Activated CD8-positive, alpha-beta memory T cell treated with anti-CD3 and anti-CD28 coated beads, Interleukin-2, amount 50 U/mL, for 1 hour (primary cell): ENCODE results near the gene KLHL6.
A peak's percentile ranks its signal among the peaks of the same experiment; 100 is the strongest.
"Not testable (repeated sequence)": the region's sequence is repeated elsewhere in the genome, so short reads cannot be mapped to it uniquely, and the experiment has no call there.

Experiments
- DNase-seq: peaks from one replicate; pipeline ENCODE4 v3.0.0-alpha.2; 2020; ENCODE audit errors: extremely low read depth

Gene KLHL6

DNA sequence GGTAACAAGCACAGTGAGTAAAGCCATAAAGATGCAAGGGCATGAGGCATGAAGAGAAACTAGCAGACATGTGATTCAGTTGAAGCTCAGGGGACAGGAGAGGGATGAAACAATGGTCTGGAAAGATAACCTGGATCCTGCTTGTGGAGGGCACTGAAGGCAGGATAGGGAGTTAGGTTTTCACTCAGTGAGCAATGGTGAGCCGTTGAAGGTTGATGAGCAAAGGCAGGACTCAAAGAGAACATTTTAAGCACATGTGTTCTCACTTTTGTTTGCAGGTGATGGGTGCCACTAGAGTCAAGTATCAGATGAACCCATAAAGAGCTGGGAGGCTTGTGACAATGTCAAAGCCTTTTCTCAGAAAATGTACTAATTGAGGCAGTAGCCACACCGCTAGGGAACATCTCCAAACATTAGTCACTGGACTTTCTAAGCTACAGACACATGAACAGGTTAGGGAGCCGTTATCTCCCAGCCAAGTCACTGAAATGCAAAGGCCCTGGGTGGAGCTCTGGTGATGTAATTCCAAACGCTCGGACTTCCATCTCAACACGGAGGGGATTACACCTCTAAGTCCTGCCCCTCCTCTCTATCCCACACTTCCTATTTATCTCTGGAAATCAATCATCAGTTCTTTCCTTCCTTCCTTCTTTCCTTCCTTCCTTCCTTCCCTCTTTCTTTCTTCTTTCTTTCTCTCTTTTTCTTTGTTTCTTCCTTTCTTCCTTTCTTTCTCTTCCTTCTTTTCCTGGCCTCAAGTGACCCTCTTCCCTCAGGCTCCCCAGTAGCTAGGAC lies 22.7 kb downstream of the KLHL6 start:
- DNase-seq: no peak

DNA sequence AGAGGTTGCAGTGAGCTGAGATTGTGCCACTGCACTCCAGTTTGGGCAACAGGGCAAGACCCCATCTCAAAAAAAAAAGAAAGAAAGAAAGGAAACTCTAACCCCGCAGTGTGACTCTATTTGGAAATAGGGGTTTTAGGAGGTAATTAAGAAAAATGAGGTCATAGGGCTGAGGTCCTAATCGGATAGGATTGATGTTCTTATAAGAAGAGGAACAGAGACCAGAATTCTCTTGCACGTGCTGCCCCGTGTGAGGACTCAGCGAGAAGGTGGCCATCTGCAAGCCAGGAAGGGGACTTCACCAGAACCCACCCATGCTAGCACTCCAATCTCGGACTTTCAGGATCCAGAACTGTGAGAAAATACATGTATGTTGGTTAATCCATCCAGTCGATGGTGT lies 25.8 kb downstream of the KLHL6 start:
- DNase-seq: no peak

GRCh38 chr3:183529185-183529584 lies 26.3 kb downstream of the KLHL6 start:
- no peak for DNase-seq

- DNase-seq: not testable (repeated sequence)
Measured at GRCh38 chr3:183528758-183529157, 26.7 kb downstream of the KLHL6 start.

DNA sequence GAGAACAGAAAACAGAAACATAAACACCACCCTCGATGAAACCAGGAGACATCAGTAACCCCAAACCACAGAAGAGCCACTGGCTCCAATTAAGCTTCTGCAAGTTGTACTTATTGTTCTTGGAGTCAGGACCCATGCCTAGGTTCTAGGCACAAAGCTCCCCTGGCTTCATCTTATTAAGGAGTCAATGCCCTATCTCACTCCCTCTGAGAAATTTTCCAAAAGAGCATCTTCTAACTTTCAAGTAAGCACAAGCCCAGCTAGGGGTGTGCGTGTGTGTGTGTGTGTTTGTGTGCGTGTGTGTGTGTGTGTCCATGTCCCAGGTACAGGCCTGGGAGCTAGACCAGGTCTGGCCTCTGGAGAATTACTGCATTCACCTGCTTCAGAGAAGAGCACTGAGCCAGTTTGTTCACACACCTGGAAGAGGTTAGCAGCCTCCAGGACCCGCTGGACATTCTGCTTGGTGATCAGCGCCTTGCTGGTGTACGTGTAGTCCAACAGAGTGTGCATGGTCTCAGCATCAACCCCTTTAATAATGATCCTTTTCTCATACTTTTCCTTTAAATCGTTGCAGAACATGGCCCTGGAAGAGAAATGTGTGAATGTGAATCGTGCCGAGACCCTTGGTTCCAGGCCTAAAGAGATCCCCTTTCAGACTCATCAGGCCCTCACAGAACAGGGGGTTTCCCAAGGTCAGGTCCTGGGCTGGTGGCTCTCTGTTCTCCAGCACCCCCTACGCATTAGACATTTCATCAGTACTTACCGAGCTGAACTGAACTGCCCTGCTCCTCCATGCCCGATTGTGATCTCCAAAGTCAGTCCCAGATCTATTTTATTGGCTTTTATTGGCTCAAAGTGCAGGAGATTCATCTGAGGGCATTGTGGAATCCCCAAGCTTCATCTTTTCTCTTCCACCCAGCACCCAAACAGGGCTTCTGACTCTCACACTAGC lies 27.8 kb downstream of the KLHL6 start:
- DNase-seq: no peak

DNA sequence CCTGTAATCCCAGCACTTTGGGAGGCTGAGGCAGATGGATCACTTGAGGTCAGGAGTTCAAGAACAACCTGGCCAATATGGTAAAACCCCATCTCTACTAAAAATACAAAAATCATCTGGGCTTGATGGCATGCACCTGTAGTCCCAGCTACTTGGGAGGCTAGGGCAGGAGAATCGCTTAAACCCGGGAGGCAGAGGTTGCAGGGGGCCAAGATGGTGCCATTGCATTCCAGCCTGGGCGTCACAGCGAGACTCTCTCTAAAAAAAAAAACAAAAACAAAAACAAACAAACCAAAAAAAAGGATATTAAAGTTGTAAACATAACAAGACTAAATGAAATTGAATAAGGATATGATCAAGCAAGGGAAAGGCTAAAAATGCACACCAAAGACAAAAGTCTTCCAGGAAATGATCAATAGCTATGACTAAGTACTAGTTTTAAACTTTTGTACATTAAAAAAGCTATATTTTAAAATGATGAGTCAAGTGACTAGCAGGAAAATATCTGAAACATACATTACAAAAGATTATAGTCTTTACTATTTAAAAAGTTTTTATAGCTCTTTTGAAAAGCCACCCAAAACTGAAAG lies 28.6 kb downstream of the KLHL6 start:
- no peak for DNase-seq

GRCh38 chr3:183524476-183524875 lies 31.0 kb downstream of the KLHL6 start:
- DNase-seq: no peak

DNA sequence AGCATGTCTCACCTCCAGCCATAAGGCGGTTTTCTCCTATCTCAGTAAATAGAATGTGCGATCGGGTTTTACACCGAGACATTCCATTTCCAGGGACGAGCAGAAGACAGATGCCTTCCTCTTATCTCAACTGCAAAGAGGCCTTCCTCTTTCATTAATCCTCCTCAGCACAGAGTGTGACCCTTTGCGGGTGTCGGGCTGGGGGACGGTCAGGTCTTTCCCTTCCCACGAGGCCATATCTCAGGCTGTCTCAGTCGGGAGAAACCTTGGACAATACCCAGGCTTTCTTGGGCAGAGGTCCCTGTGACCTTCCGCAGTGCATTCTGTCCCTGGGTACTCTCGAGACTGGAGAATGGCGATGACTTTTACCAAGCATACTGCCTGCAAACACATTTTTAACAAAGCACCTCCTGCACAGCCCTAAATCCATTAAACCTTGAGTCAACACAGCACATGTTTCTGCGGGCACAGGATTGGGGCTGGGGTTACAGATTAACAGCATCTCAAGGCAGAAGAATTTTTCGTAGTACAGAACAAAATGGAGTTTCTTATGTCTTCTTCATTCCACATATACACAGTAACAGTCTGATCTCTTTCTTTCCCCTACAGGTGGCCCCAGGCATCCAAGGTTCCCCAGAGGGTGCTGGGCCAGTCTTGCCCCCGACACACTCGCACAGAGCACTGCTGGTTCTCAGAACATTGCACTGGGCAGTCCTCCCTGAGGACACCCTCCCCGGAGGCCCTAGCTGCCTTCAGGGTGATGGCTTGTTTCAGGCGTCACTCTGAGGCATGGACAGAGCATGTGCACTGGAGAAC lies 34.6 kb downstream of the KLHL6 start:
- not testable (repeated sequence) for DNase-seq

DNA sequence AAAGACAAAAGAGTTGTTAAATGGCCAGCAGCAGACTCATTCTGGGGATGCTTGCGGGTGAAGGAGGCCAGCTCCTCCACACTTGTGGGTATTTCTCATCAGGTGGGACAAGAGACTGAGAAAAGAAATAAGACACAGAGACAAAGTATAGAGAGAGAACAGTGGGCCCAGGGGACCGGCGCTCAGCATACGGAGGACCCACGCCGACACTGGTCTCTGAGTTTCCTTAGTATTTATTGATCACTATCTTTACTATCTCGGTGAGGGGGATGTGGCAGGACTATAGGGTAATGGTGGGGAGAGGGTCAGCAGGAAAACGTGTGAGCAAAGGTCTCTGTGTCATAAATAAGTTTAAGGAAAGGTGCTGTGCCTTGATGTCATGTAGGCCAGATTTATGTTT lies 35.2 kb downstream of the KLHL6 start:
- not testable (repeated sequence) for DNase-seq

DNA sequence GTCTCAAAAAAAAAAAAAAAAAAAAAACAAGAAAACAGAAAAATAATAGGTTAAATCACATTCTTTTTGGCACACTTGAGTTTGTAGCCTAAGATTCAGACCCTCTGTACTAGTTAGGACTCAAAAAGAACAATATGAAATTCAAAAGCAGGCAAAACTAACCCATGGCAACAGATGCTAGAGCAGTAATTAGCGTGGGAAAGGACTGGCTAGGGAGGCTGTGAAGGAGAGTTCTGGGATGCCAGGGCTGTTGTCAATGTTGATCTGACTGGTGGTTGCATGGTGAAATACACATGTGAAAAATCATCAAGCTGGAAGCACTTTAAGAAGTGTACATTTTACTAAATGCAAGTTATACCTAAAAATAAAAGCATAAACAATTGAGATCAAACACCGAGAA lies 35.6 kb downstream of the KLHL6 start:
- no peak for DNase-seq

DNA sequence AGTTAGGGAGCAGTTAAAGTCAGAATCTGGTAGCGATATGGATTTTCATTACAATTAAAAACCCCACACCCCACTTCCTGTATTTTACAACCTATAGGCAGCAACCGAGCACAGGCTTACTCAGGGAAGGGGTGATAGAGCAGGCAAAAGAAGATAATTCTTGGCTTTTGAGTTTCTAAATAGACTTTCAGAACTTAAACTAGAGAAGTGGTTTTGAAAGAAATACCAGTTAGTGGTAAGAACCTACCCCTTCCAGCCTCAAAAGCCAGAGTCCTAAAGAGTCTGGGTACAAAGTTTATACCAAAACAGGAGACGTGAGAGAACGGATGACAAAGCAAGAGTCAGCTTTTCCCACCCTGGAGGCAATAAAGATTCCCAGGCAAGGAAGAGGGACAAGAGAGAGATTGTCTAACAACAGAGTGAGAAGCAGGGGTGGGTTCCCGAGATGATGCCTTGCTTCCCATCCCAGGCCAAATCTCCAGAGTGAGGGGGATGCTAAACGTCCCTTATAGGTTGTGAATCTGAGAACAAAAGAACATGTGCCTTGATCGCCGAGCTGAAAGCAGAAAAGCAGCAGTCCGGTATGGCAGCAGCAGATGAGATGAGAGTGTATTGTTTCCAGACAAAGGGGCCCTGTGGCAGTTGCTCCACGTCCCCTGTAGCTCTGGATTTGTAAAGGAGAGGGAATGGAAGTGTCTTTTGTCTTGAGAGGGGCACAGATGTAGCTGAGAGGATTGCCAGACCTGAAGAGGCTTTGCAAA lies 36.8 kb downstream of the KLHL6 start:
- no peak for DNase-seq

GRCh38 chr3:183517607-183518006 lies 37.9 kb downstream of the KLHL6 start:
- no peak for DNase-seq

- DNase-seq: peak; percentile 74
Measured at GRCh38 chr3:183515968-183516851, 39.3 kb downstream of the KLHL6 start.

GRCh38 chr3:183514021-183514420 lies 41.5 kb downstream of the KLHL6 start:
- DNase-seq: no peak

- DNase-seq: peak; percentile 62
Measured at GRCh38 chr3:183513046-183513706, 42.3 kb downstream of the KLHL6 start.

- DNase-seq: not testable (repeated sequence)
Measured at GRCh38 chr3:183511286-183512131, 44.0 kb downstream of the KLHL6 start.

DNA sequence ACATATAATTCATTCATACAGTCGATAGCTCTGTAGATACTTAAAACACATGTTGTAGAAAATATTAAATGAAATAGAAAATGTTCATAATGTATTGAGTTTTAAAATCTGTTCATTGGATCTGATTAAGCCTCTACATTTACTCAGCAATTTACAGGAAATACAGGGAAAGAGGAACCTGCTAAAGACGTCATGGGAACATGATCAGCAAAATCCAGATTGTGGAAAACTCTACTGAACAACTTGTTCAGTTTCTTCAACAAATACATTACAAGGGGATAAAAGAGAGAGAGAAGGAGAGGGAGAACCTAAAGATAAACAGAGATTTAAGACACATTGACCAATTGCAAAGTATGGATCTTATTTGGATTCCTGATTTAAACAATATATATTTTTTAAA lies 46.7 kb downstream of the KLHL6 start:
- no peak for DNase-seq

- no peak for DNase-seq
Measured at GRCh38 chr3:183507551-183507950, 48.0 kb downstream of the KLHL6 start.
